K562 (cell line): ENCODE data around the gene IFT172. TPM values are rescaled to one million over a fixed set of nuclear protein-coding genes. Genes with fewer than 3 reads are reported as not detected.

ENCODE experiments used
- CHD1 ChIP-seq: fragments of 200-600 bp; sonication (generic); IDR thresholded peaks from one replicate; pipeline ENCODE4 v1.6.1; 2012; ENCODE audit warnings: mild to moderate bottlenecking, moderate library complexity, low read length, inconsistent platforms
- NCOR1 ChIP-seq: fragments of 450-650 bp; IDR thresholded peaks from 2 replicates; pipeline ENCODE4 v1.6.1; 2016; ENCODE audit warnings: mild to moderate bottlenecking, moderate library complexity
- SMARCA4 ChIP-seq: fragments of 450-650 bp; IDR thresholded peaks from 2 replicates; pipeline ENCODE4 v1.6.1; 2016
- ZNF407 ChIP-seq: fragments of 450-650 bp; IDR thresholded peaks from 2 replicates; pipeline ENCODE4 v1.6.1; 2016; ENCODE audit warnings: low read depth
- ZNF76 ChIP-seq: fragments of 250-450 bp; sonication (Bioruptor Pico); IDR thresholded peaks from 2 replicates; pipeline ENCODE4 v1.4.0; 2020; ENCODE audit warnings: mild to moderate bottlenecking, moderate library complexity, borderline replicate concordance
- polyA plus RNA-seq, 8 experiments: library from polyadenylated mRNA; depleted of rRNA in 4 of 8; stranded (reverse) in 5 of 8; unstranded in 3 of 8; fragments of >200 nt; fragmentation: Nextera tagmentation in 2 of 8; fragmentation: Illumina TruSeq in 1 of 8; extraction: Ambion mirVana in 2 of 8; extraction: Trizol in 1 of 8; gene quantifications; 2 replicates each; pipeline versions ENCODE4 v1.2.1 to v1.2.3, GENCODE V29; 2011 to 2014; ENCODE audit warnings: inconsistent platforms in 1 of 8, missing spikeins in 1 of 8
- total RNA-seq, 7 experiments: library from RNA; depleted of rRNA in 6 of 7; stranded (reverse); fragments of >200 nt in 6 of 7; fragmentation: Illumina TruSeq in 2 of 7; extraction: Trizol in 2 of 7; gene quantifications; 2 replicates each; pipeline versions ENCODE4 v1.2.1 to v1.2.3, GENCODE V29; 2011 to 2021; ENCODE audit warnings: low replicate concordance in 1 of 7
- TF ChIP-seq, protein P1 (sequence below): fragments of 450-650 bp; IDR thresholded peaks from 2 replicates; pipeline ENCODE4 v1.6.1; 2018; ENCODE audit not compliant: partially characterized antibody

The IFT172 gene
- total and polyA plus RNA-seq, 9 of the 15 experiments (the other 6 are each of a cell fraction or from before 2014, with no cell fraction given) = 5.6 to 19.1 (median 13.5) TPM

- TF ChIP-seq ZNF407 (no peak), ZNF76 (CRISPR knock-in tag) (no peak), NCOR1 (peak; percentile 59; the same call in 1 of the 2 replicates), CHD1 (no peak), SMARCA4 (peak; percentile 32; the same call in 1 of the 2 replicates)
- TF ChIP-seq, protein P1, sequence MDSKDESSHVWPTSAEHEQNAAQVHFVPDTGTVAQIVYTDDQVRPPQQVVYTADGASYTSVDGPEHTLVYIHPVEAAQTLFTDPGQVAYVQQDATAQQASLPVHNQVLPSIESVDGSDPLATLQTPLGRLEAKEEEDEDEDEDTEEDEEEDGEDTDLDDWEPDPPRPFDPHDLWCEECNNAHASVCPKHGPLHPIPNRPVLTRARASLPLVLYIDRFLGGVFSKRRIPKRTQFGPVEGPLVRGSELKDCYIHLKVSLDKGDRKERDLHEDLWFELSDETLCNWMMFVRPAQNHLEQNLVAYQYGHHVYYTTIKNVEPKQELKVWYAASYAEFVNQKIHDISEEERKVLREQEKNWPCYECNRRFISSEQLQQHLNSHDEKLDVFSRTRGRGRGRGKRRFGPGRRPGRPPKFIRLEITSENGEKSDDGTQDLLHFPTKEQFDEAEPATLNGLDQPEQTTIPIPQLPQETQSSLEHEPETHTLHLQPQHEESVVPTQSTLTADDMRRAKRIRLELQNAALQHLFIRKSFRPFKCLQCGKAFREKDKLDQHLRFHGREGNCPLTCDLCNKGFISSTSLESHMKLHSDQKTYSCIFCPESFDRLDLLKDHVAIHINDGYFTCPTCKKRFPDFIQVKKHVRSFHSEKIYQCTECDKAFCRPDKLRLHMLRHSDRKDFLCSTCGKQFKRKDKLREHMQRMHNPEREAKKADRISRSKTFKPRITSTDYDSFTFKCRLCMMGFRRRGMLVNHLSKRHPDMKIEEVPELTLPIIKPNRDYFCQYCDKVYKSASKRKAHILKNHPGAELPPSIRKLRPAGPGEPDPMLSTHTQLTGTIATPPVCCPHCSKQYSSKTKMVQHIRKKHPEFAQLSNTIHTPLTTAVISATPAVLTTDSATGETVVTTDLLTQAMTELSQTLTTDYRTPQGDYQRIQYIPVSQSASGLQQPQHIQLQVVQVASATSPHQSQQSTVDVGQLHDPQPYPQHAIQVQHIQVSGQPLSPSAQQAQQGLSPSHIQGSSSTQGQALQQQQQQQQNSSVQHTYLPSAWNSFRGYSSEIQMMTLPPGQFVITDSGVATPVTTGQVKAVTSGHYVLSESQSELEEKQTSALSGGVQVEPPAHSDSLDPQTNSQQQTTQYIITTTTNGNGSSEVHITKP = peak; percentile 26
Measured at GRCh38 chr2:27461118-27461517, 28.4 kb downstream of the IFT172 start (continued).
